ENCODE data around the gene ARHGEF4.

Gene ARHGEF4

DNA sequence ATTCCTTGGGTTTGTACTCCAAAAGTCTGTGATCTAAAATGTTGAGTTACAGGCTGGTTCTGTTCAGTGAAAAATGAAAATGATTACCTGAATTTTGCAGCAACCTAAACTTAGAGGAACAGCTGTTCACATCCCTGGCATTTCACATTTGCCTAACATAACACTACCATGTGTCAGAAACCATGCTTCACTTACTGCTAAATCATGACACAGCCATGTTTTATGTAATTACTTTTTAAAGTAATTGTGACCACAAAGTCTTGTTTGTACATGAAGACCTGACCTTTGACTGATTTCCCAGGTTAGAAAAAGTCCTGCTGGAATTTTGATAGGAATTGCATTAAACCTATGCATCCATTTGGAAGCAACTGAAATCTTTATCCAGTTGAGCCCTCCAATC, 177.4 kb downstream of the ARHGEF4 start:
- DNase-seq (ENCODE audit: low spot score), result no peak

DNA sequence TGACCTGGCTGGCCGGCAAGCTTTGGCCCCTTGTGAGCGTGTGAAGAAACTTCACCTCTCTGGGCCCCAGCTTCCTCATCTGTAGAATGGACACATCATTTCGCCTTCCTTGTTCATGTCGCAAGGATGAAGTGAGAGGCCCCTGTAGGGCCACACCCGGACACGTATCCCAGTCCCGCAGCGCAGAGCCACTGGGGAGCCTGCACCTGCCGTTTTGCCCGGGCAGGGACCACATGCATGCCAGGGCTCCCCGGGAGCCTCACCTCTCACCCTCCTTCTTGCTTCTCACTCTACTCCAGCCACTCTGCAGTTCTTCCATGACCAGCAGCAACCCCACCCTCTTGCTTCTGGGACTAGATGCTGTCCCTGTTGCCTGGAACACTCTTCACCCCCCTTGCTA, 179.1 kb downstream of the ARHGEF4 start:
- no peak for DNase-seq (ENCODE audit: low spot score)

DNA sequence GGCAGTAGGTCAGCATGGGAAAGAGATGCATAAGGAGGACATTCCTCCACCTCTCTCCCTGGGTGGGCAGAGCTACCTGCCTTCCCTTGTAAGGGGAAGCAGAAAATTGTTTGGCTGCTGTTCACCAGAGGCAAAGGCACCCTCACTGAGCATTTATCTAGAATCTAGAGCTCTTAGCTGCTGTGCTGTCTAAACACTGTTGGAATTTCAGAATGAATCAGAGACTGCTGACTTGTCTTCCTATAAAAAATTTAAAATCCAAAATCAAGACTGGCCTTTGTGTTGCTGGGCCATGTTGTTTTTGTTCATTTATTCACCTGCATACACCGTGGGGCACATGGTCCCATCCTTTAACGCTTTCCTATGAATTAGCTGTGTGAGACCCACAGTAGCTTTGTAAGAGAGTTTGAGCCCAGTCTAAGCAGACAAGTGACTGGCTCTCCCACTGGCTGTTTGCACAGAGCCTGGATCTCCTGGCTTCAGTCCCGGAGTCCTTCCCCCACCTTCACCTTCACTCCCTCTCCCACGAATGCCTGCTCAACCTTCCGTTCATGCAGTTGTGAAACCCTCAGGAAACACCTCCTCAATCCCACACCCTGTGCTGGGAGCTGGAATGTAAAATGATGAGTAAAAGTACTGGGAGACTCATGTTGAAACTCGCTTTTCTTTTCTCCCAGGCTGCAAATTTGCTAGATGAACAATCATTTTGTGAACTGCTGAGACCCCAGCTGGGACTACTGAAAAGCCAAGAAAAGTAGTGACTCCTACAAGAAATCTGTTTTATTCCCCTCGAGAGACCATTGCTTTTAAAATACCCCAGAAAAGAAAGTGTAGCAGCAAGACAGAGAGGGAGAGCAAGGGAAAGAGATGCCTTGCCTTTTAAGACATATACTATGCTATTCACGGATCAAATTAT, 180.4 kb downstream of the ARHGEF4 start:
- DNase-seq (ENCODE audit: low spot score), result no peak

DNA sequence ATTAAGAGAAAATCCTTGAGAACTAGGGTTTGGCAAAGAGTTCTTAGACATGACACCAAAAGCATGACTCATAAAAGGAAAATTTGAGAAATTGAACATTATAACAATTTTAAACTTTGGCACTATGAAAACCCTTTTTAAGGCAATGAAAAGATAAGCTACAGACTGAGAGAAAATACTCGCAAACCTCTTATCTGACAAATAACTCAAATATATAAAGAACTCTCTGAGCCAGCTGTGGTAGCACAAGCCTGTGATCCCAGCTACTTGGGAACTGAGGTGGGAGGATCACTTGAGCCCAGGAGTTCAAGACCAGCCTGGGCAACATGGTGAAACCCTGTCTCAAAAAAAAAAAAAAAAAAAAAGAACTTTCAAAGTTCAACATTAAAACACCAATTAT, 186.0 kb downstream of the ARHGEF4 start:
- DNase-seq (ENCODE audit: low spot score), result no peak

DNA sequence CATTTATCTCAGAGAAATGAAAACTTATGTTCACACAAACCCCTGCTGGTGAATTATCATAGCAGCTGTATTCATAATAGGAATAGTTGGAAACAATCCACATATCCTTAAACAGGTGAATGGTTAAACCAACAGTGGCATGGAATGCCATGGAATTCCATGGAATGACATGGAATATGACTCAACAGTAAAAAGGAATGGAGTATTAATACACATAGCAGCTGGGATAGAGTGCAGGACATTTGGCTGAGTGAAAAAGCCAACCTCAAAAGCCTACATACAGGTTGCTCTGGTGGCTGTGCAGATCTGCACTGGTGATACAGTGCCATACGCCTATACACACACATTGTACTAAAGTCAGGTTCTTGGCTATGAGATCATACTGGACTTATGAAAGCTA, 187.0 kb downstream of the ARHGEF4 start:
- DNase-seq (ENCODE audit: low spot score), result no peak

DNA sequence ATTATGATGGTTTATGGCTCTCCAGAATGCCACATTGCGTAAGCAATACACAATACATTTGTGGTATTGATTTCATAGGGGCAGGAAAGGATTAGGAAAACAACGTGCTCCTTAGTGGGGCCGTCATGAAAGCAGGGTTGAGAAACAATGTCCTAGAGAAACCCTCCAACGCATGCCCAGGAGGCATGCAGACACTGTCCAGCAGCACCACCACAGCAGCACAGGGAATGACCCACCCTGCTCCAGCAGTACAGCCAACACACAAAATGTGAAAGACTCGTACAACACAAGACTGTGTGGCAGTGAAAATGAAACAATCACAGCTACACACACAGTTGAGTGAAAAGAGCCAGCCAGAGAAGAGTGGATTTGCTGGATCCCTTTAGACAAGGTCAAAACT, 190.2 kb downstream of the ARHGEF4 start:
- DNase-seq (ENCODE audit: low spot score), result no peak

DNA sequence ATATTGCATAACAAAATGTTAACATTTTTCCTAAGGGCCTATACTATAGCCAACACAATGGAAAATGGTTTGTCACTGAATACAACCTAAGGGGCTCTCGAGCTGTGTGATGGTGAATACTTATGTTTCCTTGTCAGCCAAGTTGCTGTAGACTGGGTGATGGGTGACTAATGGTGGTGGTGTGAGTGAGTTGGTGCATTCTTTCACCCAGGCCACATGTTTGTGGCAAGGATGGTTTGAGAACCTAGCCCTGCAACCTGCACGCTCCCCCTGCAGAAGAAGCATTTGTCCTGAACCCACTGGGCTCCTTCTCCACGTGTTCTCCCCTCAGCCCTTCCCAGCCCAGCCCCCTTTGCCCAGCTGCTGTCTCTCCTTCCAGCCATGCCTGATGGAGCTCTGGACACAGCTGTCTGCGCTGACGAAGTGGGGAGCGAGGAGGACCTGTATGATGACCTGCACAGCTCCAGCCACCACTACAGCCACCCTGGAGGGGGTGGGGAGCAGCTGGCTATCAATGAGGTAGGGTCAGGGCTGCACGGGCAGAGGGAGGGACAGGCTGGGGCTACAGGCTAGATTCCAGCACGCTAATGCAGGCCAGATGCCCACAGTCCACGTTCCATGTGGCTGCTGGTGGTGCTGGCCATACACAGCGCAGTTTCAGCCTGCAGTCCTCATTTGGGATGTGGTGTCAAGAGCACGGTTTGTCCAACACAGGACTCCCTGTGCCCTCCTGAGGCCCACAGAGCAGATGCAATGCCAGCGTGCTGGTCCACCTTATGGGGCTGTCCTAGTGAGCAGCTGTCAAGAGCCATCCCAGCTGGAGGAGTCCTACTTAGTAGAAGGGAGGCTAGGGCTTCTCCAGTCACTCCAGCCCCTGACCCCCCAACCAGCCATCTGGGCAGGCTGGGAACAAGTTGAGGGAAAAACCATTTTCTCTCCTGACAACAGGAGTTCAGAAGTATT, 191.1 kb downstream of the ARHGEF4 start:
- no peak for DNase-seq (ENCODE audit: low spot score)

DNA sequence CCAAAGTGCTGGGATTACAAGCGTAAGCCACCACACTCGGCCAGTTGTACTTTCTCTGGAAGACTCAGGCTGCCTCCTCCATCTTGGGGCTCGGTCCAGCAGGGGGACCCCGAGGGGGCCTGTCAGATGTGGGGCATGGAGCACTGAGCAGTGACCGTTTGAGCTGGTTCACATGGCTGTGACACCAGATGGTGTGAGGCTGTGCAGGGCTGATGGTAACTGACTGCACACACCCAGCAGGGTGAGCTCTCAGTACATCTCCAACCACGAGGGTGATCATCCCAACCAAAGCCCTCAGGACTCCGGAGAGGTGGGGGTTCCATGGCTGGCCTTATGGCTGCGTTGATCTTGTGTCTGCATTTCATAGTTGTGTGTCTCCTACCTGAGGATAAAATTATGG, 193.1 kb downstream of the ARHGEF4 start:
- no peak for DNase-seq (ENCODE audit: low spot score)

DNA sequence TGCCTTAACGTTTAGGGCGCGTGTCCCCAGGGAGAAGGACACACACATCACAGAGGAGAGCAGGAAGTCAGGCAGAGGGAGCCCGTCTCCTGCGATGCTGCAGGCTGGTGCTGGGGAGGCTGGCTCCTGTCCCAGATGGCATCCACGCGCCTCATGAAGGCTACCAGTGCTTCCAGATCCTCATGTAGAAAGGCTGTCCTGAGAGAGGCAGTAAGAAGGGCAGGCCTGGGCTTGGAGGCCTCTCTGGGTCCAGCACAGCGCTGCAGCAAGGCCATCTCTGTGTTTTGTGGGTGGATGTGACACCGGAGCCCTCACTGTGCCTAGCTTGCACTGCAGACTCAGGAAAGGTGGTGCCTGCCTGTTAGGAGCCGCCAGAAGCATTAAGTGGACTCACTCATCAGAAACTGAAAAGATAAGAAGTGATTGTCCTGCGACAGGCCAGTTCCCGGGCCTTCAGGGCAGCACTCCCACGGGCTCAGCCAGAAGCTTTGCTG, 193.8 kb downstream of the ARHGEF4 start:
- no peak for DNase-seq (ENCODE audit: low spot score)

DNA sequence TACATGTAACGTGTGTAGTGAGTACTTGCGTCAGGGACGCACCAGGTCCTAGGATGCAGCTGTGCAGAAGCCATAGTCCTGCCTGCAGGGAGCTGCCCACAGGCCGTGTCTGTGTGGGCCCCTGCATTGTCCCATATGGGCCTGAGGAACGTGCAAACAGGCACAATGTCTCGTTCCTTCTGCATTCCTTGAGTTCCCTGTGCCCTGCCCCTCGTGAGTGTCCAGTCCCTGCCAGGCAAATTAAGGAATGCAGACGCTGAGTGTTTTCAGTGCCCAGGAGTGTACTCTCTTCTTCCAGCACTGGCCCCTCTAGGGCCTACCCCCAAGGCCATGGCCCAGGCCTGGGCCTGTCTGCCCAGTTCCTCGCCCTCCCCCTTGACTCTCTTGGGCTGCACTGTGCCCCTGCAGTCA, 194.7 kb downstream of the ARHGEF4 start:
- no peak for DNase-seq (ENCODE audit: low spot score)

DNA sequence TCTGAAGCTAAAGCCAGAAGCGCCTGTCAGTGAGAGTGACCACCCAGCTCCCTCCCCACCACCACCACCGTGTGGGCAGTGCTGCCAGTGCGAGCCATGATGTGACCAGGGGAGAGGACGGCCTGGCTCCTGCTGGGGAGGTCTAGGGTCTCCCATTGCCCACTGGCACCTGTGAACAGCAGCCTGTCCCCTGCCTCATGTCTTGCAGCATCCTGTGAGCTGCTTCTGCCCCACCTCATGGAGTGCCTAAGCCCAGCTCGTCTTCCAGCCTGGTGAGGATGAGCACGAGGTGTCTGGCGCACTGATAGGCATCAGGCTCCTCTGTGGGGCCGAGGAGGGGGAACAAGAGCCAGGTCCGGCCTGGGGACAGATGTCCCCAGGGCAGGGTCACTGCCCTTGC, 195.2 kb downstream of the ARHGEF4 start:
- DNase-seq (ENCODE audit: low spot score), result no peak

DNA sequence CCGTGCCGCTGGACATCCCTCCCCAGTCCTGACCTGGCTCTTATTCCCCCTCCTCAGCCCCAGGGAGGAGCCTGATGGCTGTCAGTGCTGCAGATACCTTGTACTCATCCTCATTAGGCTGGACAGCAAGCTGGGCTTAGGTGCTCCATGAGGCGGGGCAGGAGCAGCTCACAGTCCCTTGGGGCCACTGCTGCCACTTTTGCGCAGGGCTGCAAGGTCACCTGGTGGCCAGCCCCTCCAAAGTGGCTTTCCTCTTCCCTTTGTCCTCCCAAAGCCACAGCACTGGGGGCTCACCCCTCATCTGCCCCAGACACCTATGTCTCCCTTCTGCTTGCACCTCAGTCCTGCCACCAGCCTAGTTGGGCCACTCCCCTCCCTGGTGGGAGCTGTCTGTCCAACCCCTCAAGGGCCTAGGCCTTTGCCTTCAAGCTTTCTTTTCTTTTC, 195.7 kb downstream of the ARHGEF4 start:
- no peak for DNase-seq (ENCODE audit: low spot score)

DNA sequence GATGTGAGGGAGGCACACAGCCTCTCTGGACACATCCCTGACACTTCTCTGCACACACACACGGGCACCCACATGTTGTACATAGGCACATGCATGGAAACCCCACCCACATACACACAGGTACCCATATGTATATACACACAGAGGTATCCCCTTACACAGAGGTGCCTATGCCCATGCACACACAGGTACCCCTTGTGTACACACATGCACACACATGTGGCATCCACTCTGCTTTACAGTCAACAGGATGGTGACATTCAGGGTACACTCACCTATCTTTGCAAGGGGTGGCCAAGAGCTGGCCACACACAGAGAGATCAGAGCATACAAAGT, 197.0 kb downstream of the ARHGEF4 start:
- DNase-seq (ENCODE audit: low spot score), result no peak

DNA sequence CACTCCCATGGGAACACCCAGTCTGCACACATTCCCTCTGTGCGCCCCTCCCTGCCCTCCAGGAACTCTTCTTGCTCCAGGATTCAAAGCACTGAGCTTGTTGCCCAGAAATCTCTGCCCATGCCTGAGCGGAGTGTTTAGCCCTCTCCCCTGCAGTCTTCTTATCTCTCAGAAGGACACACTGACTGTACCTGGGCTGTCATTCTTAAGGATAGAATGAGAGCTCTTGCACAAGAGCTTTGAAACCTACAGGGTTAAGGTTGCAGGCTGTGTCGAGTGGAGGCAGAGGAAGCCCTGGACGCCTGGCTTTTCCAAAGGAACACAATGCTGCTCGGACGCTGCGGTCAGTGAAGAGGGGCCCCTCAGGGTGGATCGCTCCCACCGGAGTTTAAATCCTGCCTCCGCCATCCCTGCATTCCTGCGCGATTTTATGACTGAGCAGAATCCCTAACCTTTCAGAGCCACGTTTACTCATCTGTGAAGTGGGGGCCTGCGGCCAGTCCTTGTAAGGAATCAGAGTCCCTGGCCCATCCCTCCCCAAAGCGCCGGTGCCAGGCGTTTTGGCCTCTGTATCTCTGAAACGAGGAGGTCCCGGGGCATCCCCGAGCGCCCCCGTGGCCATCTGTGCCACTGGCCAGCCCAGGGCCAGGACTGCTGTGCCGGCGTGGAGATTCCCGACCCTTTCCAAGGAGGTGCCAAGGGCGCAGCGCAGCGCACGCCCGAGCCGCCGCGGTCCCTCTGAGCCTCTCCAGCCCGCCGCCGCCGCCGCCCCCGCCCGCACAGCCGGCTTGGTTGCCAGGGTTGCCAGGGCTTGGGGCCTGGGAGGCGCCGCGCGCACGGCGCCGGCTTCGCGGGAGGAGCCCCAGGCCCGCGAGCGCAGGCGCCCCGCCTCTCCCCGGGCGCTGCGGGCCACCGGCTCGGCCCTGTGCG, 197.7 kb downstream of the ARHGEF4 start:
- no peak for DNase-seq (ENCODE audit: low spot score)

DNA sequence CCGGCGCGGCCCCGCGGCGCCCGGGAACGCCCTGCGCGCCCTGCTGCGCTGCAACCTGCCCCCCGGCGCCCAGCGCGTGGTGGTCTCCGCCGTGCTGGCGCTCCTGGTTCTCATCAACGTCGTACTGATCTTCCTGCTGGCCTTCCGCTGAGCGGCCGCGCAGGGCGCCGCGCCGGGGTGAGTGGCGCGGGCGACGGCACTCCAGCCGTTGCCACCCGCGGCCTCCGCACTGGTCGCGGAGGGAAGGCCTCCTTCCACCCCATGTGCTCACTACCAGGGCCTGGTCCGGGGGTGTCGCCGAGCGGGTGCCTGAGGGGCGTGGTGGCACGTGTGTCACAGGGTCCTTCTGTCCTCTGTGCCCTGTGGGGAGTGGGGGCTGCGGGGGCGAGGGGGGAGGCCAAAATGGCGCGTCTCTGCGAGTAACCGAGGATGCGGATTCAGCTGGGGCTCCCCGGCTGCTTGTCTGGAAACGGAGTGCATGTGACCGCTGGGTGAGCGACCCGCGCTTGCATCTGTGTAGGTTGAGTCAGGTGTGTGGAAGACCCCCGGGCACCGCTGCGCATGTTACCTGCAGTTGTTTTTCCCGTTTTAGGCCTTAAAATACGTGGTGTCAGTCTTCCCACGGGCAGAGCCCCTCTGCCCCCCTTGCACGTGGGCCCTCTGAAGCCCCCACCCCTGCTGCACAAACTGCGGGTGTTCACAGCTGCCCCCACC, 198.6 kb downstream of the ARHGEF4 start:
- no peak for DNase-seq (ENCODE audit: low spot score)

DNA sequence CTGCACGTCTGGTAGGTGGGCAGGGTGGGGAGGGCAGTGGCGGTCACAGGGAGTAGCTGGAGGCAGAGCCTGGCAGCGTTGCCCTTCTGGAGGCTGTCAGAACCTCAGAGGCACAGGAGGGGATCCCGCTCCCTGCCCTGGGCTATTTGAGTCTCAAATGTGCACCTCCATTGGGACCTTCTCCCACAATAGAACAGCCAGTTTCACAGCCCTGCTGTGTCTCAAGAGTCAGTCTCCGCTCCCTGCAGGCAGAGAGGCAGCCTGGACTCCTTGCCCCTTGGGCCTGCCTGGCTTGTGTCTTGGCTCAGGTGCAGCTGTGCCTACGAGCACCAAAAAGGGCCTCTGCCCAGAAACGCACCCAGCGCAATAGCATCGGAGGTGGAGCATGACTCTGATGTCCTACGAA, 199.1 kb downstream of the ARHGEF4 start:
- DNase-seq (ENCODE audit: low spot score), result no peak

DNA sequence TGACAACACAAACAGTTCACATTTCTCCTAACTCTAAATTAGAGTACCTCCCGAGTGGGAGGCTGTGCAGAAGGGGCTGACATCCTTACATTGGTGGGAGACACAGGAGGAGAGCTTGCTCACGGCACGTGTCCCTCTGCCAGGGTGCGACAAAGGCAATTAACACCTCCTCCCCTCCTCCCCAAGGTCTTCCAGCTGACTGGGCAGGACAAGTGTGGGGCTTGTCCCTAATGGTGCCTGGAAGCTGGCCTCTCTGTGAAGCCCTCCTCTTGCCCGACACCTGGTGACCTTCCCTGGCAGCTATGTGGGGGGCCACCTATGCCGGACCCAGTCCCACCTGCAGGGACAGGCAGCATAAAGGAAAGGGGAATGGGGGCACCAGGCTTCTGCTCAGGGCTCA, 199.6 kb downstream of the ARHGEF4 start:
- DNase-seq (ENCODE audit: low spot score), result no peak

DNA sequence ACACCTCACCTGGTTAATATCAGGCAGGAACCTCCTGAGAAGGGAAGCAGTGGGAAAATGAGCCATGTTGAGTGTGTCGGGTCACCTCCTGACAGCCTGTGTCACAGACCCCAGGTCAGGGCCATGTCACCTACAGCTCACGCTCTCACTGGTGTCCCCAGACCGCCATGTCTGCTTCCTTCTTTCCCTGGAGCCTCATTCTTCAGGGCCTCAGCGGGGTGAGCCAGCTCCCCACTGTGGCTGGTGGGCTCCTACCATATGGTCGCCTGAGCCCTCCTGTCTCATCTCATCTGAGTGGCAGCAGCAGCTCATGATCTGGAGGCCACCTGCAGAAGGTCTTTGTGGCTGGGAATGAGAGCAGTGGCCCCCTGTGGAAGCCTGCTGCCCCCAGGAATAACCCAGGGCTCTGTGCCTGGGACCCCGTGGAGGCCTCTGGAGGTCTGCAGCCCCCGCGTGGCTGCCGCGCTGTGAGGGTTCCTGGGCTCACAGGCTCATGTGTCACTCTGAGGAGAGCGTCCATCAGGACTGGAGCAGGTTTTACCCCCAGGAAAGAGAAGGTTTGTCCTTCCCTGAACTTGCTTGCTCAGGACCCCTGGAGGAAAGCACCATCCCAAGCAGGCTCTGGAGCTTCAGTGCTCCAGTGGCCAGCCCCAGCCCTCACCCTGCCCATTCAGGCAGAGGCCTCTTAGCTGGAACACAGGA, 200.1 kb downstream of the ARHGEF4 start:
- no peak for DNase-seq (ENCODE audit: low spot score)

DNA sequence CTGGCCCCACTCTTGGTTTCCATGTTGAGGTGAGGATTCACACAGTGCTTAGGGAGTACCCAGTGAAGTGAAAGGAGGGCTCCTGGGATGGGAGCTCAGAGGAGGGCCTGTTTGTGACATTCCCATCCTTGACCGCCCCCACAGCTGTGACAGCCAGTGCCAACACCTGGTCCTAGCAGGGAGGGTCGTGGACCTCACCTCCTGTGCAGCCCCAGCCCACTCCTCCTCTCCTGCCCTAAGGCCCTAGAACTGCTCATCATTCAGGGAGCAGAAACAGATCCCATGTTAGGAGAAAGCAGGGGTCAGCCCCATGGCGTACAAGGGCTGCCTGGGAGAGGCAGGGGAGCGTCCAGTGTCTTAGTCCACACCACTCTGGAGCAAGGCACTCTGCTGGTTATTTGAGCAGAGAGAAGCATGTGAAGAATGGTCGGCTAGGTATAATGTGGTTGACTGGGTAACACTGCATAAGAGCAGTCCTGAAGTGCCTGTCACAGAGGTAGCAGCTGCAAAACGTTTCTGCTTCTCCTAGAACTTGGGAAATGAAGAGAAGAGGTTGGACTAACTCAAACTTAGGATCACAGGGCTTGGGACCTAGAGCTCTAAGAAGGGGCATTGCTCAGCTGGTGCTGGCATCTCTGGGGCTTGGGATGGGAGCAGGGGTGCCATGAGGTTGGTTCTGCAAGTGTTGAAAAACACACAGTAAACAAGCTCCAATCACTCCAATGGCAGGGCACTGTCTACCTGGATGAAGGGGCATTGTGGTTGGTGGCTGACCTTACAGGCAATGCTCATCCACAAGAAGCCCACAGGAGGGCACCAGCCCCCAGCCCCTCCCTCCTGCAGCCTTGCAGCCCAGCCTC, 200.9 kb downstream of the ARHGEF4 start:
- no peak for DNase-seq (ENCODE audit: low spot score)

All from kidney capillary endothelial cell (primary cell).